Measurements from ENCODE around the gene HMGB4. TPM values are rescaled to one million over a fixed set of nuclear protein-coding genes. Genes with fewer than 3 reads are reported as not detected.

HMGB4 gene
- total RNA-seq, 6 donors from 2014 or later: not detected

- Histone ChIP-seq H3K36me3 (no peaks in the 10 kb centered on the region), H3K9me3 (no peaks in the 10 kb centered on the region), H3K4me3 (no peak overlapping the region), H3K4me1 (peaks cover 0 to 7% (median 3%) of the 10 kb centered on the region in 4 donors), H3K27ac (no peak overlapping the region), H3K27me3 (no peaks in the 10 kb centered on the region)
- WGBS, 2 donors: 15 to 22% methylated on average over 2 of the region's 2 CpGs
- DNase-seq (no peak), ATAC-seq (ENCODE audit: low FRiP score in 2 of 2) (peak in 1 of 2 donors; percentile 56)
- TF ChIP-seq EP300 (IDR thresholded peaks at IDR 0.05) (no peak), CTCF (IDR thresholded peaks at IDR 0.05) (no peak), POLR2A (IDR thresholded peaks at IDR 0.05) (no peak), POLR2AphosphoS5 (IDR thresholded peaks at IDR 0.05) (no peak)
Measured at GRCh38 chr1:33903210-33903589, 39.3 kb downstream of the HMGB4 start.

GRCh38 chr1:33905241-33905640 is 41.4 kb downstream of the HMGB4 start:
- H3K36me3 ChIP-seq: no peaks in the 10 kb centered on the region
- H3K9me3 ChIP-seq: no peaks in the 10 kb centered on the region
- no peaks in the 10 kb centered on the region for H3K27me3 ChIP-seq
- TF ChIP-seq EP300 (IDR thresholded peaks at IDR 0.05) (no peak), CTCF (IDR thresholded peaks at IDR 0.05) (no peak), POLR2AphosphoS5 (IDR thresholded peaks at IDR 0.05) (no peak), POLR2A (IDR thresholded peaks at IDR 0.05) (no peak)
- H3K4me1 ChIP-seq: peaks cover 0 to 7% (median 3%) of the 10 kb centered on the region in 4 donors
- no peak overlapping the region for H3K4me3 ChIP-seq
- no peak overlapping the region for H3K27ac ChIP-seq
- ATAC-seq (ENCODE audit: low FRiP score in 2 of 2) (no peak), DNase-seq (no peak)
- WGBS, 2 donors: 71 to 72% methylated on average over 3 of the region's 3 CpGs

GRCh38 chr1:33906156-33906555 is 42.3 kb downstream of the HMGB4 start:
- Histone ChIP-seq H3K9me3 (no peaks in the 10 kb centered on the region), H3K4me1 (peaks cover 0 to 7% (median 3%) of the 10 kb centered on the region in 4 donors), H3K27me3 (no peaks in the 10 kb centered on the region), H3K4me3 (no peak overlapping the region), H3K27ac (no peak overlapping the region), H3K36me3 (no peaks in the 10 kb centered on the region)
- ATAC-seq (ENCODE audit: low FRiP score in 2 of 2) (no peak), DNase-seq (no peak)
- 64 to 78% methylated on average over 1 of the region's 1 CpG for whole genome bisulfite sequencing, 2 donors
- no peak for TF ChIP-seq CTCF (IDR thresholded peaks at IDR 0.05)
- TF ChIP-seq POLR2AphosphoS5 (IDR thresholded peaks at IDR 0.05): no peak
- TF ChIP-seq POLR2A (IDR thresholded peaks at IDR 0.05): no peak
- TF ChIP-seq EP300 (IDR thresholded peaks at IDR 0.05): no peak

- Histone ChIP-seq H3K36me3 (no peaks in the 10 kb centered on the region), H3K27me3 (no peaks in the 10 kb centered on the region), H3K4me3 (no peak overlapping the region), H3K9me3 (no peaks in the 10 kb centered on the region), H3K4me1 (no peaks in the 10 kb centered on the region), H3K27ac (no peak overlapping the region)
- TF ChIP-seq POLR2A (IDR thresholded peaks at IDR 0.05) (no peak), EP300 (IDR thresholded peaks at IDR 0.05) (no peak), POLR2AphosphoS5 (IDR thresholded peaks at IDR 0.05) (no peak), CTCF (IDR thresholded peaks at IDR 0.05) (no peak)
- DNase-seq (no peak), ATAC-seq (ENCODE audit: low FRiP score in 2 of 2) (no peak)
- 76 to 86% methylated on average over 9 to 11 of the region's 11 CpGs for WGBS, 2 donors
Measured at GRCh38 chr1:33908324-33908956, 44.6 kb downstream of the HMGB4 start.

All from upper lobe of left lung (tissue), 6 donors.